Esophagus muscularis mucosa (tissue), 3 donors: ENCODE data around the gene TMEM14C.

Experiments
- POLR2A ChIP-seq: fragments of 450-650 bp; IDR thresholded peaks from one replicate; pipeline ENCODE4 v1.6.1; 2017; ENCODE audit warnings: antibody characterized with exemption, moderate library complexity, mild to moderate bottlenecking, low read depth
- POLR2AphosphoS5 ChIP-seq, 2 donors: sonication (generic); formaldehyde crosslinking; IDR thresholded peaks; one replicate each; pipeline ENCODE4 v1.6.1; 2017; ENCODE audit warnings: antibody characterized with exemption in 2 of 2
- TF ChIP-seq, protein P1 (sequence below), 3 experiments: fragments of 200-600 bp in 2 of 3; fragments of 450-650 bp in 1 of 3; sonication (generic) in 2 of 3; IDR thresholded peaks; one replicate each; pipeline ENCODE4 v1.5.1; 2017 to 2019; ENCODE audit warnings: antibody characterized with exemption in 3 of 3, mild to moderate bottlenecking in 2 of 3, moderate library complexity in 1 of 3

DNA sequence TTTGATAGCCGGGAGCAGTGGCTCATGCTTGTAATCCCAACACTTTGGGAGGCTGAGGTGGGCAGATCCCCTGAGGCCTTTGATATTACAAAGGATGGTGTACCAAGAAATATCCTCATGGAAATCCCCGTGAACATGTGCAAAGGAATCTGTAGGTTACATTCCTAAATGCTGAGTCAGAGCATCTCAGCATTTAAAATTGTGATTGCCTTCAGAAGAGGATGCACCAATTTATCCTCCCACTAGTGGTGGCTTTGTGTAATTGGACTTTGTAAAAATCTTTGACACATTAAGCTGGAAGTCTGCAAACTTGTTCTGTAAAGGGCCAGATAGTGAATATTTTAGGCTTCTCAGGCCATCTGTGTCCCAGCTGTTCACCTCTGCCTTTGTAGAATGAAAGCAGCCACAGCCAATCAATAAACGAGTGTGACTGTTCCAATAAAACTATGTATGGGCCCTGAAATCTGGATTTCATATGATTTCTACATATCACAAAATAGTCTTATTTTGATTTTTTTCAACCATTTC is 36.5 kb downstream of the TMEM14C start:
- no peak for TF ChIP-seq POLR2A
- TF ChIP-seq POLR2AphosphoS5 (IDR thresholded peaks at IDR 0.05): no peak
- TF ChIP-seq, protein P1, sequence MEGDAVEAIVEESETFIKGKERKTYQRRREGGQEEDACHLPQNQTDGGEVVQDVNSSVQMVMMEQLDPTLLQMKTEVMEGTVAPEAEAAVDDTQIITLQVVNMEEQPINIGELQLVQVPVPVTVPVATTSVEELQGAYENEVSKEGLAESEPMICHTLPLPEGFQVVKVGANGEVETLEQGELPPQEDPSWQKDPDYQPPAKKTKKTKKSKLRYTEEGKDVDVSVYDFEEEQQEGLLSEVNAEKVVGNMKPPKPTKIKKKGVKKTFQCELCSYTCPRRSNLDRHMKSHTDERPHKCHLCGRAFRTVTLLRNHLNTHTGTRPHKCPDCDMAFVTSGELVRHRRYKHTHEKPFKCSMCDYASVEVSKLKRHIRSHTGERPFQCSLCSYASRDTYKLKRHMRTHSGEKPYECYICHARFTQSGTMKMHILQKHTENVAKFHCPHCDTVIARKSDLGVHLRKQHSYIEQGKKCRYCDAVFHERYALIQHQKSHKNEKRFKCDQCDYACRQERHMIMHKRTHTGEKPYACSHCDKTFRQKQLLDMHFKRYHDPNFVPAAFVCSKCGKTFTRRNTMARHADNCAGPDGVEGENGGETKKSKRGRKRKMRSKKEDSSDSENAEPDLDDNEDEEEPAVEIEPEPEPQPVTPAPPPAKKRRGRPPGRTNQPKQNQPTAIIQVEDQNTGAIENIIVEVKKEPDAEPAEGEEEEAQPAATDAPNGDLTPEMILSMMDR (IDR thresholded peaks at IDR 0.05): peak; percentile 25 to 44 (median 34)
